ENCODE data around the gene SPR. TPM values are rescaled to one million over a fixed set of nuclear protein-coding genes. Genes with fewer than 3 reads are reported as not detected.

Gene SPR
- total and polyA plus RNA-seq, 2 donors (not counting 1 experiment from before 2014, with no cell fraction given), result not detected

DNA sequence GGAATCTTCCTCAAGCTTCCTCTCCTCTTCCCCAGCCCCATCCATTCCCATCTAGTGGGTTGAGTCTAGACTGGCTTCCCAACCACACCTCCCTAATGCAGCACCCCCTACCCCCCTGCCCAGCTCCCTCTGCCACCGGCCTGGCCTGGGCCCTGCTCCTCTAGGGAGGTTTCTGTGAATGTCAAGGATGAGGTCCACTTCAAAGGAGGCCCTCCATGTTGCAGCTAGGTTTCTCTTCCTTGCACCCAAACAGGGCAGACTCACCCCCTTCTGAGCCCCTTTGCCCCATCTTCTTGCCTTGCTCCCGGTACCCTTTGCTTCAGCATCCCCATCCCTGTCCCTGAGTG lies 48.4 kb downstream of the SPR start:
- H3K4me1 Mint-ChIP-seq, result no peaks in the 10 kb centered on the region
- DNase-seq (no peak), ATAC-seq (ENCODE audit: low read depth) (no peak)
- POLR2A ChIA-PET, result no interaction called here
- no peaks in the 10 kb centered on the region for H3K79me2 ChIP-seq (ENCODE audit: control insufficient read depth, insufficient read depth, low read length)
- H3K9me3 Mint-ChIP-seq (ENCODE audit: insufficient read depth), result no peaks in the 10 kb centered on the region
- H3K9me3 ChIP-seq (ENCODE audit: control extremely low read depth in 1 of 3, control insufficient read depth in 2 of 3, insufficient read depth in 1 of 3, low read length in 2 of 3), result no peaks in the 10 kb centered on the region
- no peak overlapping the region for H3K27ac Mint-ChIP-seq
- H3K4me3 ChIP-seq (ENCODE audit: control extremely low read depth in 1 of 5, extremely low read depth in 1 of 5, insufficient read depth in 1 of 5, low read depth in 2 of 5, low read length in 4 of 5), result no peak overlapping the region
- WGBS (ENCODE audit: insufficient coverage), result 92% methylated on average over 1 of the region's 2 CpGs
- intact Hi-C loops (cut with micrococcal nuclease), result no loop called here
- CTCF ChIA-PET, result no interaction called here
- H2AFZ ChIP-seq (ENCODE audit: insufficient read depth, low read depth, low read length, poor library complexity, severe bottlenecking), result no peak overlapping the region
- H3K4me3 Mint-ChIP-seq, result no peak overlapping the region
- H3K27ac ChIP-seq (ENCODE audit: low read length in 2 of 2), result no peak overlapping the region
- H3K4me1 ChIP-seq (ENCODE audit: control insufficient read depth in 2 of 2, insufficient read depth in 2 of 2, low read length in 2 of 2), result no peaks in the 10 kb centered on the region
- H3K27me3 ChIP-seq (replicated peaks in 1 of 4; ENCODE audit: control extremely low read depth in 1 of 4, control insufficient read depth in 3 of 4, insufficient read depth in 4 of 4, low read length in 3 of 4), result peaks cover 0 to 16% (median 0%) of the 10 kb centered on the region in 4 experiments
- H3K9ac ChIP-seq (ENCODE audit: low read length), result no peak overlapping the region
- no peaks in the 10 kb centered on the region for H3K36me3 ChIP-seq (replicated peaks in 1 of 2; ENCODE audit: control extremely low read depth in 1 of 2, control insufficient read depth in 1 of 2, extremely low read depth in 1 of 2, insufficient read depth in 2 of 2, low read length in 1 of 2)
- peaks cover 19% of the 10 kb centered on the region for H3K27me3 Mint-ChIP-seq
- no peak for TF ChIP-seq EZH2 (IDR thresholded peaks at IDR 0.05; ENCODE audit: borderline replicate concordance, insufficient read depth, low read depth, low read length, poor library complexity, severe bottlenecking)
- TF ChIP-seq, protein P1, sequence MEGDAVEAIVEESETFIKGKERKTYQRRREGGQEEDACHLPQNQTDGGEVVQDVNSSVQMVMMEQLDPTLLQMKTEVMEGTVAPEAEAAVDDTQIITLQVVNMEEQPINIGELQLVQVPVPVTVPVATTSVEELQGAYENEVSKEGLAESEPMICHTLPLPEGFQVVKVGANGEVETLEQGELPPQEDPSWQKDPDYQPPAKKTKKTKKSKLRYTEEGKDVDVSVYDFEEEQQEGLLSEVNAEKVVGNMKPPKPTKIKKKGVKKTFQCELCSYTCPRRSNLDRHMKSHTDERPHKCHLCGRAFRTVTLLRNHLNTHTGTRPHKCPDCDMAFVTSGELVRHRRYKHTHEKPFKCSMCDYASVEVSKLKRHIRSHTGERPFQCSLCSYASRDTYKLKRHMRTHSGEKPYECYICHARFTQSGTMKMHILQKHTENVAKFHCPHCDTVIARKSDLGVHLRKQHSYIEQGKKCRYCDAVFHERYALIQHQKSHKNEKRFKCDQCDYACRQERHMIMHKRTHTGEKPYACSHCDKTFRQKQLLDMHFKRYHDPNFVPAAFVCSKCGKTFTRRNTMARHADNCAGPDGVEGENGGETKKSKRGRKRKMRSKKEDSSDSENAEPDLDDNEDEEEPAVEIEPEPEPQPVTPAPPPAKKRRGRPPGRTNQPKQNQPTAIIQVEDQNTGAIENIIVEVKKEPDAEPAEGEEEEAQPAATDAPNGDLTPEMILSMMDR (IDR thresholded peaks at IDR 0.05), result no peak
- H3K4me2 ChIP-seq (replicated peaks; ENCODE audit: low read depth, low read length, poor library complexity, severe bottlenecking), result no peak overlapping the region
- no peaks in the 10 kb centered on the region for H4K20me1 ChIP-seq (ENCODE audit: control insufficient read depth, insufficient read depth, low read length, poor library complexity, severe bottlenecking)

DNA sequence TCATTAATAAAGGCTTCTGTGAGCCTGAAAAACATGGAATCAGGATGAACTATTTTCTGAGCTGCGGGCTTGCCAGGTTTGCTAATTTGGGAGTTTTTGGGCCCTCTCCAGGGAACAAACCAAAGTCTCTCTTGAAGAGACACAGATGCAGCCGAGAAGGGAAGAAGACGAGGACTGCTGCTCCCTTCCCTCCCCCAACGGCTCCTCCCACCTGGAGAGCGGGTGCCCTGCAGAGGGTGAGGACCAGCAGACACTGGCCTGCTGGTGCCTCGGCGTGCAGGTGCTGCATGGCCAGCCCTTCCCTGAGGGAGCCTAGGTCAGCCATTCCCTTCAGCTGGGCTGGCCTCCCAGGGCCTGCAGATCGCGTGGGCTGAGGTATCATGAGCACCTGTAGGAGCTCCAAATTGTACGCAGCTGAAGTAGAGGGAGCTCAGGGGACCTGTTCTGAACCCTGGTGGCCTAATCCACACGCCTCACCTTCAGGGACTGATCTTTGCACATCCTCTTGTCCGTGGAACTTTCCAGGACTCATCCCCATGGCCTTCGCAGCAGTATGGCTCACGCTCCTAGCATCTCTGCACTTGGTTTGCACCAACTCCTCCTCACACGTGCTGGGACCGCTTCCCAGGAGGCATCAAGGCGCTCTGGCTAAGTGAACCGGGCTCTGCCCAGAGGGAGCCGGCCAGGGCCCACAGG lies 49.6 kb downstream of the SPR start:
- Histone ChIP-seq H3K9ac (ENCODE audit: low read length) (no peak overlapping the region), H3K36me3 (replicated peaks in 1 of 2; ENCODE audit: control extremely low read depth in 1 of 2, control insufficient read depth in 1 of 2, extremely low read depth in 1 of 2, insufficient read depth in 2 of 2, low read length in 1 of 2) (no peaks in the 10 kb centered on the region), H3K9me3 (ENCODE audit: control extremely low read depth in 1 of 3, control insufficient read depth in 2 of 3, insufficient read depth in 1 of 3, low read length in 2 of 3) (no peaks in the 10 kb centered on the region), H3K27ac (ENCODE audit: low read length in 2 of 2) (no peak overlapping the region), H3K4me1 (ENCODE audit: control insufficient read depth in 2 of 2, insufficient read depth in 2 of 2, low read length in 2 of 2) (no peaks in the 10 kb centered on the region), H3K79me2 (ENCODE audit: control insufficient read depth, insufficient read depth, low read length) (no peaks in the 10 kb centered on the region), H4K20me1 (ENCODE audit: control insufficient read depth, insufficient read depth, low read length, poor library complexity, severe bottlenecking) (no peaks in the 10 kb centered on the region), H2AFZ (ENCODE audit: insufficient read depth, low read depth, low read length, poor library complexity, severe bottlenecking) (no peak overlapping the region), H3K27me3 (replicated peaks in 1 of 4; ENCODE audit: control extremely low read depth in 1 of 4, control insufficient read depth in 3 of 4, insufficient read depth in 4 of 4, low read length in 3 of 4) (peaks cover 0 to 10% (median 0%) of the 10 kb centered on the region in 4 experiments), H3K4me2 (replicated peaks; ENCODE audit: low read depth, low read length, poor library complexity, severe bottlenecking) (no peak overlapping the region), H3K4me3 (ENCODE audit: control extremely low read depth in 1 of 5, extremely low read depth in 1 of 5, insufficient read depth in 1 of 5, low read depth in 2 of 5, low read length in 4 of 5) (no peak overlapping the region)
- Mint-ChIP-seq H3K4me3 (no peak overlapping the region), H3K27me3 (peaks cover 16% of the 10 kb centered on the region), H3K4me1 (no peaks in the 10 kb centered on the region), H3K27ac (no peak overlapping the region), H3K9me3 (ENCODE audit: insufficient read depth) (no peaks in the 10 kb centered on the region)
- no peak for DNase-seq
- ATAC-seq (ENCODE audit: low read depth), result no peak
- CTCF ChIA-PET, result no interaction called here
- 91% methylated on average over 18 of the region's 19 CpGs for WGBS (ENCODE audit: insufficient coverage)
- POLR2A ChIA-PET, result no interaction called here
- intact Hi-C loops (cut with micrococcal nuclease), result no loop called here
- TF ChIP-seq EZH2 (IDR thresholded peaks at IDR 0.05; ENCODE audit: borderline replicate concordance, insufficient read depth, low read depth, low read length, poor library complexity, severe bottlenecking), result no peak
- TF ChIP-seq, protein P1 (IDR thresholded peaks at IDR 0.05), result no peak

Data from B cell (primary cell).